Measurements from ENCODE around the gene PKP3.

- TF ChIP-seq CTCF (IDR thresholded peaks at IDR 0.05) (no peak), POLR2A (IDR thresholded peaks at IDR 0.05) (no peak)
Measured at GRCh38 chr11:356610-357009, 37.4 kb upstream of the PKP3 start.

All from stomach (tissue), 4 donors.